Measurements from ENCODE around the gene CENPF.

CENPF gene

DNA sequence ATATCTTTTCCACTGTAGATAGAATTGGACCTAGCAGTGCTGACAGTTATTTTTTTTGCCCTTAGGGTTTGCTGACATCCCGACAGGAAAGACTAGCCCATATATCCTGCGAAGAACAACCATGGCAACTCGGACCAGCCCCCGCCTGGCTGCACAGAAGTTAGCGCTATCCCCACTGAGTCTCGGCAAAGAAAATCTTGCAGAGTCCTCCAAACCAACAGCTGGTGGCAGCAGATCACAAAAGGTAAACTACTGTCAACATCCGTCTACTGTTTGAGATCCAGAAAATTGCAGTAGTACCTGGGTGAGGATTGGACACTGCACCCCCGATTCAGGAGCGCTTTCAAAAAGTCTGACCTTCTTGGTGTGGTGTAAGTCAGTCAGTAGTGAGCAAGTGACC lies 55.8 kb downstream of the CENPF start:
- H3K4me3 ChIP-seq (ENCODE audit: low read length), result no peak overlapping the region
- H3K27me3 ChIP-seq (ENCODE audit: insufficient read depth, low read length, poor library complexity), result no peaks in the 10 kb centered on the region
- no peak overlapping the region for H3K23ac ChIP-seq (ENCODE audit: low read length)
- no peak overlapping the region for H3K9ac ChIP-seq (ENCODE audit: low read length)
- no peak overlapping the region for H2BK15ac ChIP-seq (replicated peaks; ENCODE audit: low read depth)
- H3K79me1 ChIP-seq (ENCODE audit: low read length), result peaks cover 3% of the 10 kb centered on the region
- H3K27ac ChIP-seq (ENCODE audit: low read depth, low read length), result no peak overlapping the region
- H3K4ac ChIP-seq (ENCODE audit: low read depth, low read length), result no peak overlapping the region
- no peak overlapping the region for H3K56ac ChIP-seq (ENCODE audit: low read length)
- no peaks in the 10 kb centered on the region for H3K4me1 ChIP-seq (ENCODE audit: control insufficient read depth, low read depth, low read length)
- no peak overlapping the region for H4K8ac ChIP-seq (ENCODE audit: low read depth, low read length)
- no peak overlapping the region for H2BK5ac ChIP-seq (ENCODE audit: low read length)
- no CpG with 5 or more reads among the region's 9 CpGs for WGBS (ENCODE audit: extremely low coverage, insufficient coverage, low lambda C conversion rate)
- no peak overlapping the region for H3K18ac ChIP-seq (ENCODE audit: low read length)
- DNase-seq, result peak; percentile 40
- no peak overlapping the region for H3K4me2 ChIP-seq (ENCODE audit: low read length)
- peaks cover 2% of the 10 kb centered on the region for H3K79me2 ChIP-seq (ENCODE audit: control insufficient read depth, insufficient read depth, low read length)
- no peak overlapping the region for H2BK120ac ChIP-seq (ENCODE audit: low read depth, low read length)
- H2AK5ac ChIP-seq (ENCODE audit: low read length), result no peak overlapping the region
- H4K5ac ChIP-seq (ENCODE audit: low read length), result no peak overlapping the region
- H3K36me3 ChIP-seq (ENCODE audit: control insufficient read depth, insufficient read depth, low read length), result peaks cover 15% of the 10 kb centered on the region

DNA sequence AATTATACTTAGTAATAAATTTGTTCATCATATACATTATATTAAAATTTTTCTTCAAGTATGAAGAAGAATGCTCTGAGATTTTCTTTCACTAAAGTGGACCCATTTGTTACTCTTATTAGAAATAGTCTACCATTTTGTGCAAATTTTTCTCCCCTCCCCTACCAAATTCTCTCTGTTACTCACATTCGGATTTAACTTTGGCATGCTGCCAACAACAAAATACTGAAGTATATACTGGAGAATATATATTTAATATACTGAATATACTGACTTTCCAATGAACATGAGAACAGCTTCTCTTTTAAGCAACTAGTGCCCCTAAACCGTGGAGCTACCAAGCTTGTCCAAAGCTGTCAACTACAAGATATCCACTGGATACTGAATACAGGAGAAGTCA lies 57.2 kb downstream of the CENPF start:
- Histone ChIP-seq H3K4me2 (ENCODE audit: low read length) (no peak overlapping the region), H2BK15ac (replicated peaks; ENCODE audit: low read depth) (no peak overlapping the region), H3K9ac (ENCODE audit: low read length) (no peak overlapping the region), H4K5ac (ENCODE audit: low read length) (no peak overlapping the region), H3K4ac (ENCODE audit: low read depth, low read length) (no peak overlapping the region), H3K79me2 (ENCODE audit: control insufficient read depth, insufficient read depth, low read length) (peaks cover 2% of the 10 kb centered on the region), H3K23ac (ENCODE audit: low read length) (no peak overlapping the region), H3K4me3 (ENCODE audit: low read length) (no peak overlapping the region), H3K56ac (ENCODE audit: low read length) (no peak overlapping the region), H3K79me1 (ENCODE audit: low read length) (peaks cover 3% of the 10 kb centered on the region), H2AK5ac (ENCODE audit: low read length) (no peak overlapping the region), H3K36me3 (ENCODE audit: control insufficient read depth, insufficient read depth, low read length) (peaks cover 15% of the 10 kb centered on the region), H4K8ac (ENCODE audit: low read depth, low read length) (no peak overlapping the region), H3K18ac (ENCODE audit: low read length) (no peak overlapping the region), H3K27ac (ENCODE audit: low read depth, low read length) (no peak overlapping the region), H3K4me1 (ENCODE audit: control insufficient read depth, low read depth, low read length) (no peaks in the 10 kb centered on the region), H2BK5ac (ENCODE audit: low read length) (no peak overlapping the region), H2BK120ac (ENCODE audit: low read depth, low read length) (no peak overlapping the region), H3K27me3 (ENCODE audit: insufficient read depth, low read length, poor library complexity) (no peaks in the 10 kb centered on the region)
- no peak for DNase-seq
- WGBS (ENCODE audit: extremely low coverage, insufficient coverage, low lambda C conversion rate), result no CpG with 5 or more reads among the region's 2 CpGs

DNA sequence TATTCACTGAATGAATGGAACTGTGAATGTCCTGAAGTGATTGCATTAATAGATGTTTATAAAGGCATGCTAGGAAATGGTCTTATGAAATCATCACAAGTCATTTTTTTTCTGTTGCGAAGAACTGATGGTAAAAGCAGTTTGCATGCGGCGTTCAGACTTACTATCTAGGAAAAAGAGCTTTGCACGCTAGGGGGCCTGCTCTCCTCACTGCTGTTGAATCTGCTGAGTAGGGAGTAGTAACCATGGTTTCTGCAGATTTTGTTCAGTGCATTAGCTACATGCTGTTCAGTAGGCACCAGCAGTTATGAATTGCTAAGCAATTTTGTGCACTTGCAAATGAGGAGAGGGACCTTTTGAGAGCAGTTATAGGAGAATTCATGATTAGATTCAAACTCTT lies 57.9 kb downstream of the CENPF start:
- no peak overlapping the region for H3K4ac ChIP-seq (ENCODE audit: low read depth, low read length)
- H3K79me2 ChIP-seq (ENCODE audit: control insufficient read depth, insufficient read depth, low read length), result peaks cover 2% of the 10 kb centered on the region
- H3K27me3 ChIP-seq (ENCODE audit: insufficient read depth, low read length, poor library complexity), result no peaks in the 10 kb centered on the region
- no peaks in the 10 kb centered on the region for H3K4me1 ChIP-seq (ENCODE audit: control insufficient read depth, low read depth, low read length)
- no peak overlapping the region for H3K27ac ChIP-seq (ENCODE audit: low read depth, low read length)
- no peak overlapping the region for H3K4me3 ChIP-seq (ENCODE audit: low read length)
- no peak overlapping the region for H3K4me2 ChIP-seq (ENCODE audit: low read length)
- DNase-seq, result peak; percentile 47
- H4K8ac ChIP-seq (ENCODE audit: low read depth, low read length), result no peak overlapping the region
- peaks cover 3% of the 10 kb centered on the region for H3K79me1 ChIP-seq (ENCODE audit: low read length)
- no peak overlapping the region for H2BK120ac ChIP-seq (ENCODE audit: low read depth, low read length)
- no peak overlapping the region for H2BK15ac ChIP-seq (replicated peaks; ENCODE audit: low read depth)
- H3K56ac ChIP-seq (ENCODE audit: low read length), result no peak overlapping the region
- no peak overlapping the region for H3K18ac ChIP-seq (ENCODE audit: low read length)
- no CpG with 5 or more reads among the region's 4 CpGs for WGBS (ENCODE audit: extremely low coverage, insufficient coverage, low lambda C conversion rate)
- no peak overlapping the region for H2BK5ac ChIP-seq (ENCODE audit: low read length)
- no peak overlapping the region for H3K23ac ChIP-seq (ENCODE audit: low read length)
- no peak overlapping the region for H3K9ac ChIP-seq (ENCODE audit: low read length)
- H3K36me3 ChIP-seq (ENCODE audit: control insufficient read depth, insufficient read depth, low read length), result peaks cover 14% of the 10 kb centered on the region
- no peak overlapping the region for H4K5ac ChIP-seq (ENCODE audit: low read length)
- H2AK5ac ChIP-seq (ENCODE audit: low read length), result no peak overlapping the region

DNA sequence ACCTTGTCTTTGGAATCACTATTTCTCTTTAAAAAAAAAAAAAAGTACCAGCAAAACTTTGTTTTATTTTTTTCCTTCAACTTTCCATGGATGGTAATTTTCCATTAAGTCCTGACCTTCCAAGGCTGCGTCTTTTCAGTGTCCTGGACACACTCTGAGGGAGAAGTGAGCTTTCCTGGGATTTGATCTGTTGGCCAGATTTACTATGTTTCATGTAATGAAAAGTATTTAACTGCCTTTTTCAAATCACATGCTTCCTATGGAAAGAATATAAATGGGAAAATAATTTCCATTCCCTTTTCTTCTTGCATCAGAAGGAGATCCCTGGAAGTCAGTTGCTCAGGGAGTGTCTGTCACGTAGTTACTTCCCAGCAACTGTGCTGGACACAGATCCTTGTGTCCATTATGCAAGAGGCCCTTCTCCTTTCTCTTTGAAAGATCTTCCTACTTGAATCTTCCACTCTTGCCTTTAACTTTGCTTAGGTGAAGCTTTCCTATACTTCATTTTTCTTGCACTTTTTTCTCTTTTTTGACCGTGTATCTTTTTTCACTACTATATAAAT lies 59.3 kb downstream of the CENPF start:
- Histone ChIP-seq H2BK5ac (ENCODE audit: low read length) (no peak overlapping the region), H3K27ac (ENCODE audit: low read depth, low read length) (no peak overlapping the region), H3K23ac (ENCODE audit: low read length) (no peak overlapping the region), H3K79me2 (ENCODE audit: control insufficient read depth, insufficient read depth, low read length) (peaks cover 2% of the 10 kb centered on the region), H3K4me3 (ENCODE audit: low read length) (no peak overlapping the region), H3K9ac (ENCODE audit: low read length) (no peak overlapping the region), H2BK15ac (replicated peaks; ENCODE audit: low read depth) (no peak overlapping the region), H3K27me3 (ENCODE audit: insufficient read depth, low read length, poor library complexity) (no peaks in the 10 kb centered on the region), H2BK120ac (ENCODE audit: low read depth, low read length) (no peak overlapping the region), H3K18ac (ENCODE audit: low read length) (no peak overlapping the region), H4K8ac (ENCODE audit: low read depth, low read length) (no peak overlapping the region), H3K4me2 (ENCODE audit: low read length) (no peak overlapping the region), H2AK5ac (ENCODE audit: low read length) (no peak overlapping the region), H3K36me3 (ENCODE audit: control insufficient read depth, insufficient read depth, low read length) (peaks cover 13% of the 10 kb centered on the region), H3K4ac (ENCODE audit: low read depth, low read length) (no peak overlapping the region), H3K4me1 (ENCODE audit: control insufficient read depth, low read depth, low read length) (no peaks in the 10 kb centered on the region), H3K56ac (ENCODE audit: low read length) (no peak overlapping the region), H3K79me1 (ENCODE audit: low read length) (peaks cover 3% of the 10 kb centered on the region), H4K5ac (ENCODE audit: low read length) (no peak overlapping the region)
- no peak for DNase-seq
- WGBS (ENCODE audit: extremely low coverage, insufficient coverage, low lambda C conversion rate), result 100% methylated on average over 1 of the region's 3 CpGs

DNA sequence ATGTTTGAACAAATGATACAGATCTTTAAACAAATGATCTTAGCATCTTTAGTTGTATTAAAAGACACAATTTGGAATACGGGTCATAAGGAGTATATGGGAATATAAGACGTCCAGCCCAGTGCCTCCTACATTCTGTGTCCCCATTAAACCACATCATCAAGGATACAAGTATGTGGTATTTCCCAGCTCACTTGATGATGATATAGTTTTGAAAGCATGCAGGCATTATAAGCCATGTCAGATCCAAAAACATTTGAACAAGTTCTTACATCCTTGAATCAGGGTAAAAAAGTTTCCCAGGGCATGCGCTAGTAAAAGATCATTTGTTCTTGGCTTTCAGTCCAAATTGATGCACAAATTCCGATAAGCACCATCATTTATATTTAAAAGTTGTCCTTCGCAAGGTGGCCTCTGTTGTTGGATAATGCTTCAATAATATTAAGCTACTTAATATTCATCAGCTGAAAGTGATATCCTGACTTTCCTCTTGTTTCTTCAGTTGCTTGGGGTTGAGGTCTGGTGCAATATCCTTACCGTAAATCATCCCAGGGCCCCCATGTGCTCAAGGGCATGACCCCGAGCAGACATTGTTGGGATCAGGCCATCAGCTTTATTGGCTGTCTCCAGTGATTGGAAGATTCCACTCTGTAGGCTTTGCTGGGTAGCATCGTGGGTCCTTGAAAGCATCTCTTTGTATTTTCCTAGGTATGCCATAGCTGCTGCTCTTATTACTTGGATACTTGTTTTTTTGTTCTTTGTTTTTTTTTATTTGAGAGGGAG lies 61.8 kb downstream of the CENPF start:
- Histone ChIP-seq H3K9ac (ENCODE audit: low read length) (no peak overlapping the region), H3K79me2 (ENCODE audit: control insufficient read depth, insufficient read depth, low read length) (peaks cover 2% of the 10 kb centered on the region), H3K4me2 (ENCODE audit: low read length) (no peak overlapping the region), H3K4me3 (ENCODE audit: low read length) (no peak overlapping the region), H4K8ac (ENCODE audit: low read depth, low read length) (no peak overlapping the region), H3K23ac (ENCODE audit: low read length) (no peak overlapping the region), H3K4me1 (ENCODE audit: control insufficient read depth, low read depth, low read length) (no peaks in the 10 kb centered on the region), H3K18ac (ENCODE audit: low read length) (no peak overlapping the region), H3K4ac (ENCODE audit: low read depth, low read length) (no peak overlapping the region), H3K56ac (ENCODE audit: low read length) (no peak overlapping the region), H2BK5ac (ENCODE audit: low read length) (no peak overlapping the region), H2BK15ac (replicated peaks; ENCODE audit: low read depth) (no peak overlapping the region), H3K27me3 (ENCODE audit: insufficient read depth, low read length, poor library complexity) (no peaks in the 10 kb centered on the region), H2BK120ac (ENCODE audit: low read depth, low read length) (no peak overlapping the region), H3K36me3 (ENCODE audit: control insufficient read depth, insufficient read depth, low read length) (peaks cover 9% of the 10 kb centered on the region), H4K5ac (ENCODE audit: low read length) (no peak overlapping the region), H2AK5ac (ENCODE audit: low read length) (no peak overlapping the region), H3K27ac (ENCODE audit: low read depth, low read length) (no peak overlapping the region), H3K79me1 (ENCODE audit: low read length) (peaks cover 3% of the 10 kb centered on the region)
- DNase-seq, result no peak
- WGBS (ENCODE audit: extremely low coverage, insufficient coverage, low lambda C conversion rate), result no CpG with 5 or more reads among the region's 8 CpGs
